ENCODE results near the gene MYRIP.

The MYRIP gene

DNA sequence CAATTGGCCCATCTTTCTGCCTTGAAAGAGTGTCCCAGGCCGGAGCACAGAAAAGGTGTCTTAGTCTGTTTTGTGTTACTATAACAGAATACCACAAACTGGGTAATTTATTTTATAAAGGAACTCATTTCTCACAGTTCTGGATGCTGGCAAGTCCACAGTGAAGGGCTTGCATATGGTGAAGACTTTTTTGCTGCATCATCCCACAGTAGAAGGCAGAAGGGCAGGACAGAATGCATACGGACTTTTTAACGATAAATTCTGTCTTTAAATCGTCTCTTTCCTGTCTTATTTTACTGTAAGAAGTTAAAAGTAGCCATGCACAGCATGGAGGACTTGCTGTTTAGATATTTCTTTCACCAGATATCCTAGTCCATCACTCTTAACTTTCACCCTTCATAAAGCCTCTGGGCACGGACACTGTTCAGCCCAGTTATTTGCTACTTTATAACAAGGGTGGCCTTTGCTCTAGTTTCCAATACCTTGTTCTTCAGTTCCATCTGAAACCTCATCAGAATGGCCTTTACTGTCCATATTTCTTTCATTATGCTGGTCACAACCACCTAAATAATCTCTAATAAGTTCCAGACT, 489.8 kb downstream of the MYRIP start:
- no peak for DNase-seq (ENCODE audit: low spot score)
- H3K4me1 ChIP-seq (ENCODE audit: insufficient read depth, poor library complexity, severe bottlenecking) = no peaks in the 10 kb centered on the region
- no peak for ATAC-seq (ENCODE audit: low read depth)
- H3K9me3 ChIP-seq (ENCODE audit: severe bottlenecking) = no peaks in the 10 kb centered on the region
- no peak overlapping the region for H3K4me3 ChIP-seq (ENCODE audit: severe bottlenecking)
- no peak overlapping the region for H3K27ac ChIP-seq (ENCODE audit: poor library complexity, severe bottlenecking)
- H3K36me3 ChIP-seq (ENCODE audit: low read depth) = no peaks in the 10 kb centered on the region
- TF ChIP-seq, protein P1, sequence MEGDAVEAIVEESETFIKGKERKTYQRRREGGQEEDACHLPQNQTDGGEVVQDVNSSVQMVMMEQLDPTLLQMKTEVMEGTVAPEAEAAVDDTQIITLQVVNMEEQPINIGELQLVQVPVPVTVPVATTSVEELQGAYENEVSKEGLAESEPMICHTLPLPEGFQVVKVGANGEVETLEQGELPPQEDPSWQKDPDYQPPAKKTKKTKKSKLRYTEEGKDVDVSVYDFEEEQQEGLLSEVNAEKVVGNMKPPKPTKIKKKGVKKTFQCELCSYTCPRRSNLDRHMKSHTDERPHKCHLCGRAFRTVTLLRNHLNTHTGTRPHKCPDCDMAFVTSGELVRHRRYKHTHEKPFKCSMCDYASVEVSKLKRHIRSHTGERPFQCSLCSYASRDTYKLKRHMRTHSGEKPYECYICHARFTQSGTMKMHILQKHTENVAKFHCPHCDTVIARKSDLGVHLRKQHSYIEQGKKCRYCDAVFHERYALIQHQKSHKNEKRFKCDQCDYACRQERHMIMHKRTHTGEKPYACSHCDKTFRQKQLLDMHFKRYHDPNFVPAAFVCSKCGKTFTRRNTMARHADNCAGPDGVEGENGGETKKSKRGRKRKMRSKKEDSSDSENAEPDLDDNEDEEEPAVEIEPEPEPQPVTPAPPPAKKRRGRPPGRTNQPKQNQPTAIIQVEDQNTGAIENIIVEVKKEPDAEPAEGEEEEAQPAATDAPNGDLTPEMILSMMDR (IDR thresholded peaks at IDR 0.05; ENCODE audit: poor library complexity, severe bottlenecking) = no peak
- H3K27me3 ChIP-seq (ENCODE audit: insufficient read depth, poor library complexity, severe bottlenecking) = no peaks in the 10 kb centered on the region

DNA sequence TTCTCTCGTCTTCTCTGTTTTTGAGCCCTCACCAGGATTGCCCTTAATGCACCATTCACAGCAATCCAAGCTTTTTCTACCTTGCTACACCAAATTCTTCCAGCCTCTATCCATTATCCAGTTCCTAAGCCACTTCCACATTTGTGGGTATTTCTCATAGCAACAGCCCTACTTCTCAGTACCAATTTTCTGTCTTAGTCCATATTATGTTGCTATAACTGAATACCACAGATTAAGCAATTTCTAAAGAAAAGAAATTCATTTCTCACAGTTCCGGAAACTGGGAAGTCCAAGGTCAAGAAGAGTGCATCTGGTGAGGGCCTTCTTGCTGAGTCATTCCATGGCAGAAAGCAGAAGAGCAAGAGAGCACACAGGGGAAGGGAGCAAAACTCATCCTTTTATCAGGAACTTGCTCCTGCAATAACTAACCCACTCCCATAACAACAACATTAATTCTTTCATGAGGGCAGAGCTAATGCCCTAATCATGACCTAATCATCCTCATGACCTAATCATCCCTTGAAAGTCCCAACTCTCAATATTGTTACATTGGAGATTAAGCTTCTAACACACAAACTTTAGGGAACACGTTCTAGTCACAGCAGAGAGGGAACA, 490.4 kb downstream of the MYRIP start:
- H3K36me3 ChIP-seq (ENCODE audit: low read depth) = no peaks in the 10 kb centered on the region
- no peaks in the 10 kb centered on the region for H3K4me1 ChIP-seq (ENCODE audit: insufficient read depth, poor library complexity, severe bottlenecking)
- ATAC-seq (ENCODE audit: low read depth) = no peak
- no peak overlapping the region for H3K27ac ChIP-seq (ENCODE audit: poor library complexity, severe bottlenecking)
- H3K27me3 ChIP-seq (ENCODE audit: insufficient read depth, poor library complexity, severe bottlenecking) = no peaks in the 10 kb centered on the region
- no peak for DNase-seq (ENCODE audit: low spot score)
- TF ChIP-seq, protein P1 (IDR thresholded peaks at IDR 0.05; ENCODE audit: poor library complexity, severe bottlenecking) = no peak
- no peak overlapping the region for H3K4me3 ChIP-seq (ENCODE audit: severe bottlenecking)
- H3K9me3 ChIP-seq (ENCODE audit: severe bottlenecking) = no peaks in the 10 kb centered on the region

DNA sequence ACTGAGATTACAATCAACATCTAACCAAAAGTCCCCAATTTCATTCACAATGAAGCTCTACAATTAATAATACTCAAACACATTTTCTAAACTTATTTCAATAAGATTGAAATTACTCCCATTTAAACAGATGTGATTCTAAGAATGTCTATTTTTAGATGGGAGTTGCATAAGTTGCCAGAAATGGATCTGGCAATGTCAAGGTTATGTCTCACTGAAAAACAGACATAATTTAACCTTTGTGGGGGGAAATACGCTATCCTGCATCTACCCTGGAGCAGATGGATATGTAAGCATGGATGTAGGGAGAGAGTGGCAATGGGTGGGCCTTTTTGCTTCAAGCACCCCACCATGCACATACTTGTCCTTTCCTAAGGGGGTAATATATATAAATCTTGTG, 493.4 kb downstream of the MYRIP start:
- Histone ChIP-seq H3K4me3 (ENCODE audit: severe bottlenecking) (no peak overlapping the region), H3K36me3 (ENCODE audit: low read depth) (no peaks in the 10 kb centered on the region), H3K9me3 (ENCODE audit: severe bottlenecking) (no peaks in the 10 kb centered on the region), H3K27ac (ENCODE audit: poor library complexity, severe bottlenecking) (no peak overlapping the region), H3K27me3 (ENCODE audit: insufficient read depth, poor library complexity, severe bottlenecking) (no peaks in the 10 kb centered on the region), H3K4me1 (ENCODE audit: insufficient read depth, poor library complexity, severe bottlenecking) (no peaks in the 10 kb centered on the region)
- TF ChIP-seq, protein P1 (IDR thresholded peaks at IDR 0.05; ENCODE audit: poor library complexity, severe bottlenecking) = no peak
- DNase-seq (ENCODE audit: low spot score) (no peak), ATAC-seq (ENCODE audit: low read depth) (no peak)

DNA sequence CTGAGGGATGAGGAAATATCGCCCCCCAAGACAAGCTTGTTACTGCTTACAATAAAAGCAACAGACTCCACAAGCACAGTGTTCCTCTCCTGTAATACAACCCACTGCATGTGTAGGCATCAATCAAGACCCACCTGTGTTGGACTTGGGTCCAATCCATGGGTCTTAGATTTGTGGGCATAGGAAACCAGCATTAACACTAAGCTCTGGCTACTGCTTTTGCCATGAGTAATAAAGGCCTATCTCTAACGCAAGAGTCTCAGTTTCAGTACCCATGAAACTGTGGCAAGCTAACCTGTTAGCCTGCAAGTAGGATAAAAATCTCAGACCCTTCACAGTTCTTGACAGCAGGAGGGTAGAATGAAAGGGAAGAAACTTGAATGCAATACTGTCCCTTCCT, 494.9 kb downstream of the MYRIP start:
- H3K36me3 ChIP-seq (ENCODE audit: low read depth) = no peaks in the 10 kb centered on the region
- TF ChIP-seq, protein P1 (IDR thresholded peaks at IDR 0.05; ENCODE audit: poor library complexity, severe bottlenecking) = no peak
- ATAC-seq (ENCODE audit: low read depth) = no peak
- H3K27ac ChIP-seq (ENCODE audit: poor library complexity, severe bottlenecking) = no peak overlapping the region
- no peaks in the 10 kb centered on the region for H3K4me1 ChIP-seq (ENCODE audit: insufficient read depth, poor library complexity, severe bottlenecking)
- H3K4me3 ChIP-seq (ENCODE audit: severe bottlenecking) = no peak overlapping the region
- H3K27me3 ChIP-seq (ENCODE audit: insufficient read depth, poor library complexity, severe bottlenecking) = no peaks in the 10 kb centered on the region
- no peak for DNase-seq (ENCODE audit: low spot score)
- no peaks in the 10 kb centered on the region for H3K9me3 ChIP-seq (ENCODE audit: severe bottlenecking)

DNA sequence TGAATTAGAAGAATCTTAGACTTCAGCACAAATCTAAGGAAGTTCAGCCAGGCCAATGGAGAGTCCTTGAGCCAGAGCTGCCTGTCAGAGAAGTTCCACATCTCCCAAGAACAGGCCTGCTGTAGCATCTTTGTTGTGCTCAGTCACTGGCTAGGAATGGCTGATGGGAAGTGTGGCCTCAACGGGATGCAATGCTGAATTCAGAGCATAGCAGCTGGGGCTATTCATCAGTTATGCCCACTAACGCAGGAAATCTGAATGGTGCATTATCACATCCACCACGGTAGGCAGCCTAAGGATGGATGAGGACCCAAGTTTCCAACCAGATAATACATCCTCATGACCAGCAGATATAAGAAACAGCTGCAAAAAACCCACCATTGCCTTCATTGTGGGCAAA, 496.9 kb downstream of the MYRIP start:
- H3K9me3 ChIP-seq (ENCODE audit: severe bottlenecking) = no peaks in the 10 kb centered on the region
- H3K4me3 ChIP-seq (ENCODE audit: severe bottlenecking) = no peak overlapping the region
- no peaks in the 10 kb centered on the region for H3K27me3 ChIP-seq (ENCODE audit: insufficient read depth, poor library complexity, severe bottlenecking)
- peaks cover 8% of the 10 kb centered on the region for H3K36me3 ChIP-seq (ENCODE audit: low read depth)
- DNase-seq (ENCODE audit: low spot score) = no peak
- no peak overlapping the region for H3K27ac ChIP-seq (ENCODE audit: poor library complexity, severe bottlenecking)
- peaks cover 5% of the 10 kb centered on the region for H3K4me1 ChIP-seq (ENCODE audit: insufficient read depth, poor library complexity, severe bottlenecking)
- TF ChIP-seq, protein P1 (IDR thresholded peaks at IDR 0.05; ENCODE audit: poor library complexity, severe bottlenecking) = no peak
- ATAC-seq (ENCODE audit: low read depth) = no peak
